GM19238 (cell line): ENCODE data around the gene CNGB1.
"Not testable (repeated sequence)": the region's sequence is repeated elsewhere in the genome, so short reads cannot be mapped to it uniquely, and the experiment has no call there.

Experiments
- DNase-seq: peaks from one replicate; pipeline ENCODE4 v3.0.0; 2011; ENCODE audit warnings: low spot score; ENCODE audit not compliant: insufficient read length

The CNGB1 gene

DNA sequence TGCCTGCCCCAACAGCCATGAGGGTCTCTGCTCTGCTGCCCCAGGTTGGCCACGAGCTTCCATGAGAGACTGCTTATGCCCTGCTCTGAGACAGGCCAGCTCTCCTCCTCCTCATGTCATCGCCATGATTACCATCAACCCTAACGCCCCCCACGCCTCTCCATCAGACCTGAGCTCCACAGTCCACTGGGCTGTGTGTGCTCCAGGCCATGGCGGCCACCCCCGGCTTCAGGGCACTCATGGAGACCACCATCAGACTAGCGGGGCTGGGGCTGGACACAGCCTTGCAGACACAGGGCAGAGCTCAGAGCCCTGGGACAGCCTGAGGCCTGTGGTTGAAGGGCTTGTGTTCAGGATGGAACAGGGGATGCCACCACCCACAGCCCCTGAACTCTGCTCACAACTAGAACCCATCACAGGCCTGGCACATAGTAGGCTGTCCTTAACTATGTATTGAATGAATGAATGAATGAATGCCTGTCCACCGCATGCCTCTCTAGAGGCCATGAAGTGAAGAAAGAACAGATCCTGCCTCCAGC, 14.6 kb downstream of the CNGB1 start:
- no peak for DNase-seq

DNA sequence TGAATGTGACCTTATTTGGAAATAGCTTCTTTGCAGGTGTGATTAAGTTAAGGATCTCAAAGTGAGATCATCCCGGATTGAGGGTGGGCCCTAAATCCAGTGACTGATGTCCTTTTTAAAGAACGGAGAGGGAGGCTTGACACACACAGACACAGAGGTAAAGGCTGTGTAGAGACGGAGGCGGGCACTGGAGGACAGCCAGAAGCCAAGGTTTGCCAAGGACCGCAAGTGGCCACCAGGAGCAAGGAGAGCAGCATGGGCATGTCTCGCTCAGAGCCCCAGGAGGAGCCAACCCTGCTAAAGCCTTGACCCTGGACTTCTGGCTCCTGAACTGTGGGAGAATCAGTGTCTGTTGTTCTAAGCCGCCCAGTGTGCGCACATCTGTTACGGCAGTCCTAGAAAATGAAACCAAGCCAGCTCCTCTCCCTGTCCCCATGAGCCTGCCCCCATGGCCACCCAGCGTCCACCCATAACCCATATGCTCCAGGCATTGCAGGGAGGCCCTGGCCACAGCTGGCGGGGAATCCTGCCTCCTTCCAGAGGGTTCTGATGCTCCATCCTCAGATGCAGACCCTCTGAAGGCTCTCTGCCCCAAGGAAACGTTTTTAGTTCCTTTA, 15.2 kb downstream of the CNGB1 start:
- DNase-seq, result no peak

DNA sequence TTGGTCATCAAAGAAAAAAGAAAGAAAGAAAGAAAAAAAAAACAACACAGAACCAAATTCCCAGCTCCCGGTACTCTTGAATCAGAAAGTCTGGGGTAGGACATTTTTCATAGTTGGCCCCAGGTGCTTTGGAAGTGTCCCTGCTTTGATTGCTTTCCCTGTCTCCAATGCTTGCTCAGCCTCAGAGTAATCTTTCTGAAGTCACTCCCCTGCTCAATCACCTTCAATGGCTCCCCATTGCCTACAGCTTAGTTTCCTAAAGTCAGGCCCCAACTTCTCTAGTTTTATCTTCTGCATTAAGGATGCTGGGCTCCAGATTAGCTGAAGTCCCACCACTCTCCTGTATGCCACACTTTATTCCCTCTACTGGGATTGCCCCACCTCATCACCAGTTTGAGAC, 17.1 kb downstream of the CNGB1 start:
- DNase-seq, result no peak

DNA sequence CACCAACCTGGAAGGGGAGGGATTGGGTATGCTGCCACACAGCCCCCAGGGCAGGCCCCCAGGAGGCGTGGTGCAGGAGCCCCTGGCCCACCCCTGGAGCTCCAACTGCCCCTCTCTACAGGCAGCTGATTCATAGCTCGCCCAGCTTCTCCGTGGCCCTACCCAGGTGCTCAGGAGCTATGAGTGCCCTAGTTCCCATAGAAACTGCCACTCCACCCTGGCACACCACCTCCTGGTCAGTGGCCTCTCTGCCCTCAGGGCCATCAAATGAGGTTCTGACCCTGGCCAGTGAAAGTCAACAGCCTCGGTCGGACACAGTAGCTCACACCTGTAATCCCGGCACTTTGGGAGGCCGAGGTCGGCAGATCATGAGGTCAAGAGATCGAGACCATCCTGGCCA, 18.0 kb downstream of the CNGB1 start:
- DNase-seq, result no peak

DNA sequence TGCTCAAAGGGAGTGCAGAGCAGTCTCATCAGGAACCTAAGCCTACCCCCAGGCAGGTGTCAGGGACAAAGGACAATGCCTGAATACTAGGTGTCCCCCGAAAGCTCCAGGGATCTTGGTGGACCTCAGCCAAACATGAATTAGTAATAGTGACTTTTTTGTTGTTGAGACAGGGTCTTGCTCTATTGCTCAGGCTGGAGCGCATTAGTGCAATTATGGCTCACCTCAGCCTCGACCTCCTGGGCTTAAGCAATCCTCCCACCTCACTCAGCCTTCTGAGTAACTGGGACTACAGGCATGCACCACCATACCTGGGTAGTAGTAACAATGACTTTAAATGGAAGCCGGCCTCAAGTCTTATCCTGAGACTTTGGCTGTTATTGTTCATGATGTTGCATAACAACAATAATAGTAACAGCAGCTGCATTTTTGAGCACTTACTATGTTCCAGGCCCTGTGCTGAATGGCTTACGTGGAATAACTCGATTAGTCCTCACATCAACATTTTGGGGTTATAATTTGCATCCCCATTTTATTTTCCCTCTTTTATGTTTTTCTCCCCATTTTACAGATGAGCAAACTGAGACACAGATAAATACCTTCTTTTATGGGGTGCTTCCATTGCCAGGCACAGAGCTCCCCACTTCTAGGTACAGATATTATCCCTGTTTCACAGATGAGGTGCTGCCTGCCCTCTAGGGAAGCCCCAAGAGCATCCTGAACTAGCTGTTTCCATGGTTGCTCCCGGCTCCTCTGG, 19.5 kb downstream of the CNGB1 start:
- no peak for DNase-seq

DNA sequence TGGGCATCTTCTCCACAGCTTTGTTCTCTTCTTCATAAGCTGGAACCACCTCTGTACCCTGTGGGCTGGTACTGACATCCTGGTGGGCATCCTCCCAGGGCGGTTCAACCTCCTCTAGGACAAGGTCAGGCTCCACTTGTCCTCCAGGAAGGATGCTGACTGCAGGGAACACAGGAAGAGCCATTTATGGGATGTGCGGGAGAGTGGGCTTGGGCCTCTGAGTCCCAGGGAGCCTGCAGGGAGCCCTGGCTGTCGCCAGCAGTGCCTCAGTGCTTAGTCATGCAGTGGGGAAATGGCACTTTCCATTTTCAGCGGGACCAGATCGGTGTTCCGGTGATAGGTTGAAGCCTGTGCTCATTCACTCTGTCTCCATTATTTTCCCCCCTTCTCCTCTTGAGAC, 20.5 kb downstream of the CNGB1 start:
- DNase-seq, result no peak

DNA sequence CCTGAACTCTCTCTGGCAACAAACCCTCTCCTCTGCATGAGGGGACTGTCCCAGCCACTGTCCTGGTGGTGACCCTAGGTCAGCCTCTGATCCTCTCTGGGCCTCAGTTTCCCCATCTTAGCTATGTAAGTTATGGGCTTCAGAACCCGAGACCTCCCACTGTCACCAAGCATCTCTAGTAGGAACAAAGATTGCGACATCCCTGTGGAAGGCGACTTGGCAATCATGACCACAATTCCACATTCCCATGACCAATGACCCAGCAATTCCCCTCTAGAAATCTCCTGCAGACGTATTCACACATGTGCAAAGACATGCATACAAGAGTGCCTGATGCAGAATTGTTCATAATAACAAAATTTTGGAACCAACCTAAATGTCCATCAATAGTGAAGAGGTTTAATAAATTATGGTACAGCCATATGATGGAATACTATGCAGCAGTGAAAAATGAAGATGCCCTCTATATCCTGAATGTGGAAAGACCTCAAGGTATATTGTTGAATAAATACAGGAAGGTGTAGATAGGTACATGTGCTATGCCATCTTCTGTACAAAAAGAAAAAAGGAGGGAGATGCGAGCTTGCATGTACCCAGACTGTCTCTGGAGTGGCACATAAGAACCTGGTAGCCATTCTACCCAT, 21.2 kb downstream of the CNGB1 start:
- DNase-seq, result no peak

DNA sequence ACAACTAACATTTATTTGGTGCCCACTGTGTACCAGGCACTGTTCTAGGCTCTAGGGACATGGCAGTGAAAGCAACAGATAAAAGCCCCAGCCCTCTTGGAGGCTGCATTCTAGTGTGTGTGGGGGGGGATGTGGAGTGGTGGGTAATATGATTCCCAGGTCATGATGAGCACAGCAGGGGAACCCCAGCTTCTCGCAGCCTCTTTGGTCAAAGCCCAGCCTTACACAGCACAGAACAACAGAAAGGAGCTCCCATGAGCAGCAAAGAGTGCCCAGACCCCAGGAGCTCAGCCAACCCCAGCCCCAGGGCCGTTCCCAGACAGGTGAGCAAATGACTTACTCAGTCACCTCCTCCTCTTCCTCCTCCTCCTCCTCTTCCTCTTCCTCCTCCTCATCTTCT, 21.9 kb downstream of the CNGB1 start:
- no peak for DNase-seq

DNA sequence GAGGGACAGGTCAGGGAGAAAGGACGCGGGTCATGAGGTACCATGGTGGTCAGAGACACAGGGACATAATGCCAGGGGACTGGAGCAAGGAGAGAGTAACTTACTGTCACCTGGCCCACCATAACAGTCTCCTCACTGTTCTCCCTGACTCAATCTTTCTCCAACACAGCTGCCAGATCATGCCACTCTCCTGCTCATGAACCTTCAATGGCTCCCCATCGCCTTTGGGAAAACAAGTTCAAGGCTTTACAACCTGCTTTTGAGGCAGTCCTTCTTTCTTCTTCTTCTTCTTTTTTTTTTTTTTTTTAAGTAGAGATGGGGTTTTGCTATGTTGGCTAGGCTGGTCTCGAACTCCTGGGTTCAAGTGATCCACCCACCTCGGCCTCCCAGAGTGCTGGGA, 22.9 kb downstream of the CNGB1 start:
- no peak for DNase-seq

DNA sequence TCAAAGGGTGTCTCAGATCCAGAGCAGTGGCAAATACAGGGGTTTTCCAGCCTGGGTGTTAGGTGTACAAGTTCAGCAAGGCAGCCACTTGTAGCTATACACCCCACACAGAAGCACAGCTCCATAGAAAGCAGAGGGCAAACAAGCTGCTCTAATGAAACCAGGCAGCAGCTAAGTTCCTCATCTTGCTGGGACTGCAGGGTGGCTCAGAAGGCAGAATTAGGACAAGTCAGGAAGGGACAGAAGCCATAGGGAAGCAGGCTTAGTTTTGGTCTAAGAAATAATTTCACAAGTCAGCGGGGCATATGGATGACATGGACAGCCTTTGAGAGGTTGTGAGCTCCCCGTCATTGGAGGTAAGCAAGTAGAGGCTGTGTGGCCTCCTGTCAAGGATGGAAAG, 23.7 kb downstream of the CNGB1 start:
- DNase-seq, result no peak

DNA sequence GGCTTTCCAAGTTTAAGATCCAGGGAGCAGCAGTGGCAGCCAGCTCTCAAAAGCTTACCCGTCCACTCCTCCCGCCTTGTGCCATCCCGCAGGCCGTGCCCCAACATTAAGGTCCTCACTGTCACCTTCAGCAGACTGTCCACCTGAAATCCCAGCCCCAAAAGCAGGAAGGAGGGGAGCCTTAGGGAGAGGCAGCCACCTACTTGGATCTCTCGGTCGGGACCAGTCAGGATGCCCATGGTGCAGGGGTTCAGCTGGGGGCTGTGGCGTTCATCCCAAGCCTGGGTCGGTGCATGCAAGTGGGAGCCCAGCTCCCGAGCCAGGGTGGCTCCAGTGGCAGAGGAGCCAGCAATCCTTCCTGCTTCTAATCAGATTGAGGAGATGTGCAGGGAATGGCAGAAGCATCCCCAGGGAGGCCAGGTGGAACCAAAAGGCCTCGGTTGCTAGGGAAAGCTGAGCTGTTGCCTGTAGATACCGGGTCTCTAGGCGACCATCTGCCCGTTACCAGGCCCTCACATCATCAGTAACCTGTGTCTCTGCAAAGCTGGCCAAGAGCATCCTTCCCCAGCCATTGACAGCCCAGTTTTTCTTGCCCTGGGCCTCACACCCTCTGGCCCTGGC, 24.6 kb downstream of the CNGB1 start:
- DNase-seq, result no peak

DNA sequence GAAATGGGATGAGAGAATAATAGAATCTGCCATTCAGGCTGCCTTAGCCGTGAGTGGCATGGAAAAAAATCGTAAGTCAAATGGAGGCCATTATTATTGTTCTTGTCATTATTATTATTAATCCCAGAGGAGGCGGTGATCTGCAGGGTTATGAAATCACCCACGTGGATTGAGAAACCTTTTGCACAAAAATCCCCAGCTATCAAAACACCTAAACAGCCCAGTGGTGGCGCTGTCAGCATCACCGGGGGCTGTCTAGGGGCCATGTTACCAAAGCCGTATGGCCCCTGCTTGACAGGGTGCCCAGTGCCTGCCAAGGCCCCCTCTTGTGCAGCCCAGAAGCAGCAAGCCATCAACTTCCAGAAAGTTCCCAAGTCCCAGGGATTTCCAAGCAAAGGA, 25.2 kb downstream of the CNGB1 start:
- DNase-seq, result no peak

DNA sequence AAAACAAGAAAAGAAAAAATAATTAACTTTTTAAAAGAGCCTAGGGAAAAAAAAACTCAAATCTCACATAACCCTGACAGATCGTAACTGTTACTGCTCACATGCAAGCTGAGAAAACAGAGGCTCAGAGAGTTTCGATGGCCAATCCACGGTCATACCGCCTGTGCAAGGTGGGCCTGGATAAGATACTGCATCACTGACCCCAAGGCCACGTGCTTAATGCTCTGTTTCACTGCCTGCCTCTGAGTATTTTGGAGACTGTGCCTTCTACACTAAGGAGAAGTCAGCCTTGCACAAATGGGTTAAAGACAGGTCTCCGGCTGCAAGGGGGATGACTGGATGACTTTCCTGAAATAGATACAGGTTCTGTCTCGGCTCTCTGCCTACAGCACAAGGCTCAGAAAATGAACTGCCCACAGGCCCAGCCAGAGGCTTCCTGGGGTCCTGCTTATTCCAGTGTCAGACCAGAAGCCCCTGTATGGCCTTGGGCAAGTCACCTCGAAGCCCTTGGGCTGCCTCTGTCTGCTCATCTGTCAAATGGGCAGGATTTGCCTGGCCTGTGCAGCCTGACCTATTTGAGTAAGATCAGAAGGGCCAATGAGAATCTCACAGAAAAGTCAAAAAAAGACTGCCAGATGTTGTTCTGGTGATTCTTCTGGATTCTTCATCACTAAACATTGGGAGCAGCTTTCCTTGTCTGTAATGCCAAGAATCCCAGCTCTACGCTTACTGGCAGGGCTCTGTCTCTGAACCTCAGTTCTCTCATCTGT, 25.8 kb downstream of the CNGB1 start:
- no peak for DNase-seq

DNA sequence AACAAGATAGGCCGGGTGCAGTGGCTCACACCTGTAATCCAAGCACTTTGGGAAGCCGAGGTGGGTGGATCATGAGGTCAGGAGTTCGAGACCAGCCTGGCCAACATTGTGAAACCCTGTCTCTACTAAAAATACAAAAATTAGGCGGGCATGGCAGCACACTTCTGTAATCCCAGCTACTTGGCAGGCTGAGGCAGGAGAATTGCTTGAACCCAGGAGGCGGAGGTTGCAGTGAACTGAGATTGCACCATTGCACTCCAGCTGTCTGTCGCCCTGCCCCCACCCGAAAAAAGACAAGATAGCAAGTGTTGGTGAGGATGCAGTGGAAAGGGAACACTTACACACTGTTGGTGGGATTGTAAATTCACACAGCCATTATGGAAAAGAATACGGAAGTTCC, 27.5 kb downstream of the CNGB1 start:
- DNase-seq, result not testable (repeated sequence)

DNA sequence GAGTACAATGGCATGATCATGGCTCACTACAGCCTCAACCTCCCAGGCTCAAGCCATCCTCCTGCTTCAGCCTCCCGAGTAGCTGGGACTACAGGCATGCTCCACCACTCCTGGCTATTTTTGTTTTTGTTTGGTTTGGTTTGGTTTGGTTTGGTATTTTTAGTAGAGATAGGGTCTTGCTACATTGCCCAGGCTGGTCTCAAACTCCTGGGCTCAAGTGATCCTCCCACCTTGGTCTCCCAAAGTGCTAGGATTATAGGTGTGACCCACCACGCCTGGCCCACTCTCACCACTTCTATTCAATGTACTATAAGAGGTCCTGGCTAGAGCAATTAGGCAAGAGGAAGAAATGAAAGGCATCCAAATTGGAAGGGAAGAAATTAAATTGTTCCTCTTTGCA, 29.0 kb downstream of the CNGB1 start:
- not testable (repeated sequence) for DNase-seq

DNA sequence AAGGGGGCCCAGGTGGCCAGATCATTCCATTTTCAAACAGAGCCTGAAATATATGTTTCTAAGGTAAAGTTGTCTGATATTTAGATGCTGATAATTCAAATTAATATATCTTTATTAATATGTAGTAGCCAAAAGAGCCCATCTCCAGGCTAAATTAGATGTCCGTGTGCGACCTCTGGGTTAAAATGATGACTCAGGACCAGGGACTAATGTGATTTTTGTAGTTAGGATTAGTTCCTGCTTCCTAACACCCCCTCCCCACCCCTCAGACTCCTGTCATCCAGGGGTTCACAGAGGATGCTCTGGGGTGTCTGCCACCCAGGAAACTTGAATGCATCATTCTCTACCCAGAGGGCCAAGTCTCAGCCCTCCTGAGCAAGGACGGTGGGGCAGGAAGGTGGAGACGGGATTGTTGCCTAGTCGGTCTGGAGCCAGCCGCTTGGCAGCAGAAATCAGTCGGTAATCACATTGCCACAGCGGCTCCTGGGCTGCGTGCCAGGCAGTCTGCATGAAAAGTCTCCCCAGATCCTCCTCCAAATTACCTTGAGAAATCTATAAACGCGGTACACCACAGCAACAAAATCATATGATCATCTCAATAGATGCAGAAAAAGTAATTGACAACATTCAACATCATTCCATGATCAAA, 29.8 kb downstream of the CNGB1 start:
- no peak for DNase-seq

DNA sequence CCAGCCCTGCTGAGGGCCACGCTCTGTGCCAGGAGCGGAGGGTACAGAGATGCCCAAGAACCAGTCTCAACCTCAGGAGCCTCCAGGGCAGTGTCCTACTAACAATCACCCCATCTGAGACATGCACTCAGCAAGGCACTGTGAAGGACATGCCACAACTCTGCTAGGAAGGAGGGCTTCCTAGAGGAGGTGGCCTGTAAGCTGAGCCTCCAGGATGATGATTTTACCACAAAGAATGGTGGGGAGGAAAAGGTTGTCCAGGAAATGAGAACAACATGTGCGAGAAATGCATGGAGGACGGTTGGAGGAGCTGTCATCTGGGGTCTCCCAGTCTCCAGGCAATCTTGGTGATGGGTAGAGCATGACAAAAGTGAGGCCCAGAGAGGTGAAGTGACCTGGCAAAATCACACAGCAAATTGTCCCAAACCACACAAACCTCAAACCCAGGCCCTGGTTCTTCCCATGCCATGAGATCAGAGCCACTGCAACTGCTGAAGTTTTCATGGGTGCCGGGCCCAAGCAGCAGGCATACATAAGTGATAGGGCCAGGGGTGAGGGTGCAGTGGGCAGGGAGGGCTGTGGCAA, 30.5 kb downstream of the CNGB1 start:
- no peak for DNase-seq

DNA sequence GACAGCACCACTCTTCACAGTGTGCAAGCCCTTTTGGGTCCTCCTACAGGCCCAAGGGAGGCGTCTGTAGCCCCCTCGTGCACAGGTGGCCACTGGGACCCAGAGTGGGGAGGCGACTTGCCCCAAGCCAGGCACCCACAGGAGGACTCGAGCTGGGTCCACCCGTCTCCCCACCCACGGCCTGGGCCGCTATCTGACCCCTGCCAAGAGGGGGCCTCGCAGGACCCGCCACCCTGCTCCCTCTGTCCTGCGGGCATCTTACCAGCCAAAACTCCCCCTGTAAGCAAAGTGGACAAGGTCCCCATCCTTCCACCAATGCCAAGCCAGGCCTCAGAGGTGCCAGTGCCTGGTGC, 31.1 kb downstream of the CNGB1 start:
- no peak for DNase-seq

DNA sequence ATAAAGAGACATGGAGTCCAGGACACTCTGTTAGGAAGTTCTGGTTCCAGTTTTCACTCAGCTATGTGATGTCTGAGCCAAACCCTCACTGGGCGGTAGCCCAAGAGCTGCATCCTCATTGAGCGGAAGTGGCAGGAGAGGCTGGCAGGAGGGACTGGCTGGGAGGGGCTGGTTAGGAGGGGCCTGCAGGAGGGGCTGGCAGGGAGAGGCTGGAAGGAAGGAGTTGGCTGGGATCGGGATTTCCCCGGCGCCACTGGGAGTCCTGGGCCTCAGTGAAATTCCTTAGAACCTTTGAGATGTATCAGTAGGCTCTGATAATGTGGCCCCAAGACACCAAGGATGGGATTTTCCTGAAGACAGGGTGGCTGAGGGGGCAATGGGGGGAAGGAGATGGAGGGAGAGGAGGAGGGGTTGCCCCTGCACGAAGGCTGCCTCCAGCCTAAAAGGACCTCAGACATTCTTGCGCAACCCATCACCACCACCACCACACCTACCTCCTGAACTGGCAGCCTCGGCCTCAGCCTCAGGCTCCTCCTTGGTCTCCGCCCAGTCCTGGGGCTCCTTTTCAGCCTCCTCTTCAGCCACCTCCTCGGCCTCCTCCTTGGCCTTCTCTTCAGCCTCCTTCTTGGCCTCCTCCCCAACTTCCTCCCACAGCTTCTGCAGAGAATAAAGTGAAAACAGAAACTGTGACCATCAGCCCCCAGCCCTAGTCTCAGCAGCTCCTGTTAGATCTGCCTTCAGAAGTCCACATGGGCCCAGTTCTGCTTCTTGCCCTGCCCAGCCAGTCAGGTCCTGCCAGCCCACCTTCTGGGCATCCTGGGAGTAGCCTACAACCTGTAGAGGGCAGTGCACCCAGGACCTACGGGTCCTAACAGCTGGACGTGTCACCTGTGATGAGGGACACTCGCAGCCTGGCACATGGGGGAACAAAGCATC, 31.7 kb downstream of the CNGB1 start:
- no peak for DNase-seq
